Activated naive CD4-positive, alpha-beta T cell treated with anti-CD3 and anti-CD28 coated beads, Interleukin-2, amount 10 ng/mL, durations not matched to agents 5 hours and 36 hours (primary cell): ENCODE results near the gene NEIL3. TPM values are rescaled to one million over a fixed set of nuclear protein-coding genes. Genes with fewer than 3 reads are reported as not detected.

ENCODE experiments used
- total RNA-seq, 2 experiments: library from RNA; stranded (reverse); gene quantifications; one replicate each; pipeline ENCODE4 v1.2.3, GENCODE V29; 2021

The NEIL3 gene, protein sequence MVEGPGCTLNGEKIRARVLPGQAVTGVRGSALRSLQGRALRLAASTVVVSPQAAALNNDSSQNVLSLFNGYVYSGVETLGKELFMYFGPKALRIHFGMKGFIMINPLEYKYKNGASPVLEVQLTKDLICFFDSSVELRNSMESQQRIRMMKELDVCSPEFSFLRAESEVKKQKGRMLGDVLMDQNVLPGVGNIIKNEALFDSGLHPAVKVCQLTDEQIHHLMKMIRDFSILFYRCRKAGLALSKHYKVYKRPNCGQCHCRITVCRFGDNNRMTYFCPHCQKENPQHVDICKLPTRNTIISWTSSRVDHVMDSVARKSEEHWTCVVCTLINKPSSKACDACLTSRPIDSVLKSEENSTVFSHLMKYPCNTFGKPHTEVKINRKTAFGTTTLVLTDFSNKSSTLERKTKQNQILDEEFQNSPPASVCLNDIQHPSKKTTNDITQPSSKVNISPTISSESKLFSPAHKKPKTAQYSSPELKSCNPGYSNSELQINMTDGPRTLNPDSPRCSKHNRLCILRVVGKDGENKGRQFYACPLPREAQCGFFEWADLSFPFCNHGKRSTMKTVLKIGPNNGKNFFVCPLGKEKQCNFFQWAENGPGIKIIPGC
- total RNA-seq, result 10 to 100 TPM; 27.4 to 27.5 TPM

GRCh38 chr4:177309522-177310371 is at the start of gene NEIL3:
TSS of gene NEIL3 (plus strand) at chr4:177309874. CDS start at chr4:177309954, 80 bp downstream.

Other genes with a start within 250 kb of the NEIL3 start
- 10 to 100 TPM; 27.1 to 29.3 TPM for gene AGA, start 132.6 kb downstream of the NEIL3 start, total RNA-seq